Measurements from ENCODE around the gene DAB2.
"Not testable (repeated sequence)": the region's sequence is repeated elsewhere in the genome, so short reads cannot be mapped to it uniquely, and the experiment has no call there.

DAB2 gene

GRCh38 chr5:39420482-39421145 is 4.2 kb downstream of the DAB2 start:
- DNase-seq (ENCODE audit: low read depth in 2 of 2), result no peak

DNA sequence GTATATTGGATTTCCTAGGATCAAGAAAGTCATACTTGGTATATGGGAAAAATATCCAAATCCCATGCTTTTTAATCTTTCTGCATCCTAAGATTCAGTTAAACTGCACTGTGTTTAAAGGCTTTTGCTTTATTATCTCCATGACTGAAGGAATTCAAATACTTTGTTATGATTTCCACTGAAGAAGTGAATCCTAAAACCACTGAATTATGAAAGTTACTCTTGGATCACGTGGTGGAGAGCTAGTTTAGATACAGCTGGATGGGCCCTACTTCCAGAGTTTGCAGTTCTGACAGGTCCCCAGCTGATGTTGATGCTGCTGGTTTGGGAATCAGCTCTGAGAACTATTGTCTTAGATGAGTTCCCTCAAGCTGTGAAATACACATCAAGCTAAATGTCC is 5.0 kb downstream of the DAB2 start:
- DNase-seq (ENCODE audit: low read depth in 2 of 2), result no peak

DNA sequence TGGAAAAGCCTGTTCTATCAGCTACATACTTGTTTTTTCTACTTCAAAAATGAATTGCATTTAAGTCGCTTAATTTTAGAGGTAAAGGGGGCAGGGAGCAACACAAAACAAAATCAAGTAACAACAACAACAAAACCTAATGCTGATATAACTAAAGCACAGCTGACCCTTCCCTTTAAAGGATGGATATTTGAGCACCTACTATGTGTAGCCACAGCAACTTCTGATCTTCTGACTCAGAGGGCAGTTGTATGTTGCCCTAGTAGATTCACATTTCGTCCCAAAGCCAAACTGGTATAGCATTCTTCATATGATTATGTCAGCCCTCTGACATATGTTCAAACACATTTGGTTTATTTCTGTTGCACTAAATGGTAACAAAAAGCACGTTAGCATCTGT is 6.8 kb downstream of the DAB2 start:
- no peak for DNase-seq (ENCODE audit: low read depth in 2 of 2)

DNA sequence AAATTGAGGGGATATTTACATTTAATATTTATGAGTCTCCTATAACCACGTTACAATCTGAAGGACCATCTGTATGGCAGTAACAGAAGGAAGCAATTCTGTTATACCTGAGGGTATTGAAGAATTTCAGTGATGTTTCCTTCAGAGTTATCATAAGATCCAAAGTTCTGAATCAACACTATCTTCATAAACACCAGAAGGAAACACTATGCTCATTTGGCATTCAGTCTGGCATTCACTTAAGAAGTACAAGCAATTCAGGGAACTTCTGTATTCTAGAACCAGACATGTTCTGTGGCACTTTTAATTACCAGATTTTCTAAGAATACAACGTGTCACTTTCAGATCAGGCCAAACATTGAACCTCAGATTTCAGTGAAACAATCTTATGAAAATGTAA is 9.6 kb downstream of the DAB2 start:
- DNase-seq (ENCODE audit: low read depth in 2 of 2), result no peak

DNA sequence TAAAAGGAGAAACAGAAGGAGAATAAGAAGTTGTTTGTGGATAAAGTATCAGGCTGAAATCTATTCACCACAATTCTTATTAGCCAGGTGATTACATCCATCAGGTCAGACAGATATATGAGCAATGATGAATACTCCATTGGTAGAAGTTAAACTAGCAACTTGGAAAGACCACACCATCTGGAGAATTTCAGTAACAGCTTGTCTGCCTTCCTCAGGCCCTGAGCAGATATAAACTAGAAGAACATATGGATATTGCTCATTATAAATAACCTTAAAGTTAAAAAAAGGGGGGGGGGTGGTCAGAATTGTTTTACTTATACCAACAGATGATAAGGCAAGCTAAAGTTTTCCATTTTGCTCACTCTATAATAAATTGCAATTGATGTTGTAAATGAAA is 10.4 kb downstream of the DAB2 start:
- DNase-seq (ENCODE audit: low read depth in 2 of 2), result no peak

DNA sequence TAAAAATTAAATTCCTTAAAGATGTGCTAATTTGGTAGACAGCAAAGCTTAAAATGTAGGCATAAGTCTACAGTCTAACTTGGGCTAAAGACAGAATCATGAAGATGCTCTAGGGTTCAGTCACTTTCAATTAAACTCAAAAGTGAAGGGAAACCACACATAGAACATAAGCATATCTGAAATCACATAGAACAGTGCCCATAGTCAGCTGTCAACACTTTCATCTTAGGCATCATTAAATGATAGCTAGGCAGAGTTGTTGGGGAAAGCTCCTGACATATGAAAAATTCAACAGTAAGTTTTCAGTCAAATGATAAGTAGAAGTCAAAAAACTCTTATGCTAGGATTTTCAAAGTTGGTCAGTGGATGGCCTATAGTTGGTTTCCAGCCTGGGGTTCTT is 11.0 kb downstream of the DAB2 start:
- DNase-seq (ENCODE audit: low read depth in 2 of 2), result no peak

GRCh38 chr5:39412721-39413394 is 11.9 kb downstream of the DAB2 start:
- DNase-seq (ENCODE audit: low read depth in 2 of 2), result no peak

DNA sequence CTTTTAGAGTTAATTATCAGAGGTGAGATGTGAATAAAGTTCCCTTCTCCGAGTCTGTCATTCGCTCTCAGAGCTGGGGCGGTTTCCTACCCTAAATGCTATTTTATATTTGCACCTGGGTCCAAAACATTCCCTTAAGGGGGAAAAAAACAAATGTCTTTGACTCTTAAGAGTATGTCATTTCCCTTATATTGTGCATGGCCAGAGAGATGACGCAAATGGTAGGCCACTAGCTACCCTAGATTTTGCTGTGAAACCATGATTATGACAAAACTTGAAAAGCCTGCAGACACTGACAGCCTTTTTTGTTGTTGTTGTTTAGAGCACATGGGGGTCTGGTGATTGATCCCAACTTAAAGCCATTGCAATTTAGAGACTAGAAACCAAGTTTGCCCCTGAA is 12.8 kb downstream of the DAB2 start:
- no peak for DNase-seq (ENCODE audit: low read depth in 2 of 2)

GRCh38 chr5:39411061-39411460 is 13.7 kb downstream of the DAB2 start:
- no peak for DNase-seq (ENCODE audit: low read depth in 2 of 2)

GRCh38 chr5:39409033-39409432 is 15.7 kb downstream of the DAB2 start:
- no peak for DNase-seq (ENCODE audit: low read depth in 2 of 2)

DNA sequence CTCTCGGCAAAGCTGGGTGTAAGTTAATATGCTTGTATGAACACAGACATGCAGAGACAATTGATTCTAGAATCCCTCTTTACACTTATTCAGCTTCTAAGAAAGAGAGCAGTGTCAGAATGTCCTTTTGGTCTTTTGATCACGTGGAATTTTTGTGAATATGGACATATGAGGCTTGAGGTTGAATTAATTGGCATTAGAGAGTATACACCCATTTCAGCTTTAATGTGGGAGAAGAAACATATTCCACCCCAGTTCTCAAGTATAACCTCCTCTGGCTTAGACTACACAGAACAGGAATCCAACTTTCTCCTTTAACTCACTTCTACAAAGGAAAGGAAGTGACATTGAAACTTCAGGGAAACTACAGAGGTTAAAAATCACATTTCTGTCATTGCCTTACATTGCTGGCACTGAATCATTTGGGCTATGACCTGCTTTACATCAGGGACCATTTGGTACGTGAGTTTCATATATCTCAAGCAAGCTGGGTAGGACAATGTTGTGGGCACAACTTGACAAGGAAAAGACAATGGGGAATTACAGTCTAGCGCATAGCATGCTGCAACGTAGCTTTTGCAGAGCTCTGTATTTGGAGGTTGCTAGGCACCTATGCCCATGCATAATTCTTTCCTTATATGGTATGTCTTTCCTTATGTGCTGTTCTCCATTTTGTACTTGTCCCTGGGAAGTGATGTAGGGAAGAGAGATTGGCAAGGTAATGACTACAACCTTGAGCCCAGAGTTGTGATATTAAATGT is 19.5 kb downstream of the DAB2 start:
- DNase-seq (ENCODE audit: low read depth in 2 of 2), result no peak

- not testable (repeated sequence) for DNase-seq (ENCODE audit: low read depth in 2 of 2)
Observed at GRCh38 chr5:39403761-39404160, 21.0 kb downstream of the DAB2 start.

DNA sequence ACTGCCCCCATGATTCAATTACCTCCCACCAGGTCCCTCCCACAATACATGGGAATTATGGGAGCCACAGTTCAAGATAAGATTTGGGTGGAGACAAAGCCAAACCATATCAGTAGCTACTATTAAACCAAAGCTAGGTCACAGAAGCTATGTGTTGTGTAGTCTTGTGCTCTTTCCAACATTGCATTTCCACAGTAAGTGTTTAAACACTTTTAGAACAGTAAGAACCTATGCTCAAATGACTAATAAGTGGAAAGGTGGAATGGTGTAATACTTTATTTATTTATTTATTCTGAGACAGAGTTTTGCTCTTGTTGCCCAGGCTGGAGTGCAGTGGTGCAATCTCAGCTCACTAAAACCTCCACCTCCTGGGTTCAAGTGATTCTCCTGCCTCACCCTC is 22.6 kb downstream of the DAB2 start:
- DNase-seq (ENCODE audit: low read depth in 2 of 2), result not testable (repeated sequence)

GRCh38 chr5:39400713-39401578 is 23.8 kb downstream of the DAB2 start:
- no peak for DNase-seq (ENCODE audit: low read depth in 2 of 2)

- DNase-seq (ENCODE audit: low read depth in 2 of 2), result no peak
Observed at GRCh38 chr5:39399135-39400036, 25.4 kb downstream of the DAB2 start.

DNA sequence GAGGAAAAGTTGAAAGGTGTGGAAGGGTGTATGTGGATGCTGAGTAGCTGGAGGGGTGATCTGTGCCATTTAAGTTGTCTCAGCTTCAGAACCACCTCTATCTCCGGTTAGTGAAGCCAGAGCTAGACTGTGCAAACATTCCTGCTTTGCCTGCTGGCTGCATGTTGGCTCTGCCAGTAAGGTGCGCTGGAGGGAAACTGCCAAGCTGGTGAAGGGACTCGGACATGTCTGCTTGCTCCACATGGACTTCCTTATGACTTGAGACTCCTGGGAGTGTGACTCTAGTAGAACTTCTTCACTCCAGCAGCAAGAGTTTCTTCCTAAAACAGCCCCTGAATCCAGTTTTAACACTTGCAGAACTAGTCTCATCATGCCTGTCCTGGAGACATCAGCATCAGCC is 27.9 kb downstream of the DAB2 start:
- no peak for DNase-seq (ENCODE audit: low read depth in 2 of 2)

- no peak for DNase-seq (ENCODE audit: low read depth in 2 of 2)
Observed at GRCh38 chr5:39395521-39395920, 29.3 kb downstream of the DAB2 start.

DNA sequence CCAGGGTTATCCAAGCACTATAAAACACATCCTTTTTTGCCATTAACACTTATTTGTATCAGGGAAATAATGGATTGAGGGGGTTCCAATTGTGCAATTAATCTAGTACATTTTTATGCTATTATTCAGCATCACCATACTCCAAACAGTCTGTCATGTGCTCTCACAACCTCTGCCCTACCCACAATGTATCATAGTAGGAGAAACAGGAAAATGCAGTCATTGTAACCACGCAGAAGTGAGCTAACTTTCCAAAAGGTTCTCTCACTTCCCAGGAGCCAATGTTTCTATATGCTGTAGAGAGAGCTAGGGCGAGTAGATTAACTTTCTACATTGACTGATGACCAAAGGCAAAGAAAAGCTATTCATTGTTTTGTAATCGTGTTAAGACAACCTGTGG is 29.8 kb downstream of the DAB2 start:
- DNase-seq (ENCODE audit: low read depth in 2 of 2), result no peak

DNA sequence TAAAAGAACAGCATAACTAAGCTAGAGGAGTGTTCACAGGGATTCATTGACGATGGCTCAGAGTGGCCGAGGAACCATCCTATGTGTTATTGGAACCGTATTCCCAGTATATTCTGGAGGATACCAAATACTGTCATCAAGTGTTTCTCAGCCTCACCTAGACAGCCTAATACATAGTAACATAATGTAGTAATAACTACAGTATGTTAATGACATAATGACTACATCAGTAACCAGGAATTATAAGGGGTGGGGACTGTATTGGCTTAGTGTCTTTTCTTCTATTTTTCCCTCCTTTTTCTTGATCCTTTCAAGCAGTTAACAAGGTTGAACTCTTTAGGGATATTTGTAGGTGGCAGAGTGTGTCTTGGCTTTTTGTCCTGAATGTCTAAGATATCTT is 33.8 kb downstream of the DAB2 start:
- DNase-seq (ENCODE audit: low read depth in 2 of 2), result no peak

DNA sequence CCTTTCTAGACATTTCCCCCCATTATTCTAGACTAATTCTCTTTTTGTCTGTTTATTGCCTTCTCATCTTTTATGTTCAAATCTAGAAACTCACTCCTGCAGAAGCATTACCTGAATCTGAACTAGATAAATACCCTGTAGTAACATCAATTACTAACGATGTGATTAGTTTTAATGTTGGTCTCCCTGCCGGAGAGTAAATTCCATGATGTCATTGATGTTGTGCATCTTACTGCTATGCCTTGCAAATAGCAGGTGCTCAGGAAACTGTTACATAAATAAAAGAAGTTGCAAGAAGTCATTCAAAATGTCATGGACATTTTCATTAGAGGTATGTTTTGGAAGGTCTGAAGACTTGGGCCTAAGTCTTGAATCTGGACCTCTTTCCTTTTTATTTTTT is 37.5 kb downstream of the DAB2 start:
- no peak for DNase-seq (ENCODE audit: low read depth in 2 of 2)

DNA sequence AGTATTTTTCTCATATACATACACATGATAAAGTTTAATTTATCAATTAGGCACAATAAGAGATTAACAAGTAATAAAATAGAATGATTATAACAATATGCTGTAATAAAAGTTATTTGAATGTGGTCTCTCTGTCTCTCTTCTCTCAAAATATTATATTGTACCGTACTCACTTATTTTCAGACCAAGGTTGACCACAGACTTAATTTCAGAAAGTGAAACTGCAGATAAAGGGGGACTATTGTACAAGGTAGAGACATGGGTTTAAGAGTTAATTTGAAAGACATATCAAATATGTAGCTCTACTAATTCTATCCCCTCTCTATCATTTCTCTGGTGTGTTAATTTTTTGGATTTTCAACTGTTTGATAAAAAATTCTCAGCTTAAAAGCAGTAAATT is 40.5 kb downstream of the DAB2 start:
- DNase-seq (ENCODE audit: low read depth in 2 of 2), result no peak

Data from activated CD8-positive, alpha-beta memory T cell treated with anti-CD3 and anti-CD28 coated beads for 4 hours (primary cell).